ENCODE results near the gene MMAB. TPM values are rescaled to one million over a fixed set of nuclear protein-coding genes. Genes with fewer than 3 reads are reported as not detected.
A peak's percentile ranks its signal among the peaks of the same experiment; 100 is the strongest.

MMAB gene
- total and polyA plus RNA-seq, 2 of the 13 experiments (the other 11 are each of a cell fraction or from before 2014, with no cell fraction given), result 26.1 to 77.3 TPM

DNA sequence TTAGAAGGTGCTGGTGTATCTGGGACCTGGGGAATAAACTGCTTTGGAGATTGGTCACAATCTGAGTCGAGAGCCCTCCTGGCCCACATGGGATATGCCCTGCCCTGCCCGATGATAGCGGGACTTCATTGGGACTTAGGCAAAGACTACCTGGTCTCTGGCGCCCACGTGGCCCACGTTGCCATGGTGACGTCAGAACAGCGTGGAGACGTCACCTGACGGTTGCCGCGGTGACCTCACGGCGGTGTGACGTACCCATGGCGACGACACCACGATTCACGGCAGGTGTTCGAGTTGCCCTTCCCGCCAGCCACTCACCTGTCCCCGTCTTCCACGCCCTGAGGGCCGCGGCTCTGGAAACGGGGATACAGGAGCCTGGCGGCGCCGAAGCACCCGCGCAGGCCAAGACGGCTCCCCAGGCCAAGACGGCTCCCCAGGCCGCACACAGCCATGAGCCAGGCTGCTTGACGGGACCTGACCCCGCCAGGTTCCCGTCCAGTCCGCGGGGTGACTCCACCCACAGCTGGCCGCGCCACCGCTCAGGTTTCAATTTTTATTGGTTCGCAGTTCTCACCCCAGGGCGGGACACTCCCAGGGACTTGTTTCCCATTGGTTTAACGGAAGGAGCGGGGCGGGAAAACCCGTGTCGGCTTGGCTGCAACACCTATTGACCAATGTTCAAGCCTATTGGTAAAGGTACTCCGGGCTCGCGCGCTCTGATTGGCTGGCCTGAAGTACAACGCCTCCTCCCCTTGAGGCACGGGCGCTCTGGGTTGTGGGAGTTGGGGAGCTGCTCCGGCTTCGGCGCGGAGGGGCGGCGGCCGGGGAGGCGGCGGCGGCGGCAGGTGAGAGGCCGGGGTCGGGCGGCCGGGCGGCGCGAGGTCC lies at the start of gene MMAB, which contains the start of gene MVK (continued):
- TF ChIP-seq, protein P1, sequence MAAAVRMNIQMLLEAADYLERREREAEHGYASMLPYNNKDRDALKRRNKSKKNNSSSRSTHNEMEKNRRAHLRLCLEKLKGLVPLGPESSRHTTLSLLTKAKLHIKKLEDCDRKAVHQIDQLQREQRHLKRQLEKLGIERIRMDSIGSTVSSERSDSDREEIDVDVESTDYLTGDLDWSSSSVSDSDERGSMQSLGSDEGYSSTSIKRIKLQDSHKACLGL (CRISPR knock-in tag; IDR thresholded peaks at IDR 0.05), result peak; percentile 93
- TF ChIP-seq, protein P2, sequence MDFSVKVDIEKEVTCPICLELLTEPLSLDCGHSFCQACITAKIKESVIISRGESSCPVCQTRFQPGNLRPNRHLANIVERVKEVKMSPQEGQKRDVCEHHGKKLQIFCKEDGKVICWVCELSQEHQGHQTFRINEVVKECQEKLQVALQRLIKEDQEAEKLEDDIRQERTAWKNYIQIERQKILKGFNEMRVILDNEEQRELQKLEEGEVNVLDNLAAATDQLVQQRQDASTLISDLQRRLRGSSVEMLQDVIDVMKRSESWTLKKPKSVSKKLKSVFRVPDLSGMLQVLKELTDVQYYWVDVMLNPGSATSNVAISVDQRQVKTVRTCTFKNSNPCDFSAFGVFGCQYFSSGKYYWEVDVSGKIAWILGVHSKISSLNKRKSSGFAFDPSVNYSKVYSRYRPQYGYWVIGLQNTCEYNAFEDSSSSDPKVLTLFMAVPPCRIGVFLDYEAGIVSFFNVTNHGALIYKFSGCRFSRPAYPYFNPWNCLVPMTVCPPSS (IDR thresholded peaks at IDR 0.05), result no peak
- TF ChIP-seq SNRNP70 (IDR thresholded peaks at IDR 0.05; ENCODE audit: low read depth, low read length), result no peak
- peak; percentile 60; the same call in 1 of the 2 replicates for TF ChIP-seq KDM5A (IDR thresholded peaks at IDR 0.05; ENCODE audit: borderline replicate concordance, low read length)
- TF ChIP-seq TEAD3 (CRISPR knock-in tag; optimal IDR thresholded peaks at IDR 0.05; ENCODE audit: borderline replicate concordance), result peak; percentile 68
- TF ChIP-seq SIX4 (CRISPR knock-in tag; IDR thresholded peaks at IDR 0.05), result peak; percentile 29; the same call in 1 of the 2 replicates
- no peak; the same call in 1 of the 2 replicates for TF ChIP-seq ZNF296 (CRISPR knock-in tag; conservative IDR thresholded peaks at IDR 0.05)
- TF ChIP-seq FOXO1 (CRISPR knock-in tag; IDR thresholded peaks at IDR 0.05), result peak; percentile 64
- TF ChIP-seq SATB2 (CRISPR knock-in tag; IDR thresholded peaks at IDR 0.05), result no peak
- TF ChIP-seq IRX3 (CRISPR knock-in tag; IDR thresholded peaks at IDR 0.05; ENCODE audit: borderline replicate concordance, low read depth), result peak; percentile 81
- TF ChIP-seq, protein P3, sequence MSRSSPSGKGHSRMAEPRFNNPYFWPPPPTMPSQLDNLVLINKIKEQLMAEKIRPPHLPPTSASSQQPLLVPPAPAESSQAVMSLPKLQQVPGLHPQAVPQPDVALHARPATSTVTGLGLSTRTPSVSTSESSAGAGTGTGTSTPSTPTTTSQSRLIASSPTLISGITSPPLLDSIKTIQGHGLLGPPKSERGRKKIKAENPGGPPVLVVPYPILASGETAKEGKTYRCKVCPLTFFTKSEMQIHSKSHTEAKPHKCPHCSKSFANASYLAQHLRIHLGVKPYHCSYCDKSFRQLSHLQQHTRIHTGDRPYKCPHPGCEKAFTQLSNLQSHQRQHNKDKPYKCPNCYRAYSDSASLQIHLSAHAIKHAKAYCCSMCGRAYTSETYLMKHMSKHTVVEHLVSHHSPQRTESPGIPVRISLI (CRISPR knock-in tag; IDR thresholded peaks at IDR 0.05; ENCODE audit: borderline replicate concordance), result peak; percentile 70; the same call in 1 of the 2 replicates
- no peak for TF ChIP-seq CCAR2 (optimal IDR thresholded peaks at IDR 0.05; ENCODE audit: low read depth, low read length)
- 0 out of 2 replicates have a peak, but pooled peaks have one; percentile 26 for TF ChIP-seq ZSCAN30 (CRISPR knock-in tag; IDR thresholded peaks at IDR 0.05)
- TF ChIP-seq, protein P4, sequence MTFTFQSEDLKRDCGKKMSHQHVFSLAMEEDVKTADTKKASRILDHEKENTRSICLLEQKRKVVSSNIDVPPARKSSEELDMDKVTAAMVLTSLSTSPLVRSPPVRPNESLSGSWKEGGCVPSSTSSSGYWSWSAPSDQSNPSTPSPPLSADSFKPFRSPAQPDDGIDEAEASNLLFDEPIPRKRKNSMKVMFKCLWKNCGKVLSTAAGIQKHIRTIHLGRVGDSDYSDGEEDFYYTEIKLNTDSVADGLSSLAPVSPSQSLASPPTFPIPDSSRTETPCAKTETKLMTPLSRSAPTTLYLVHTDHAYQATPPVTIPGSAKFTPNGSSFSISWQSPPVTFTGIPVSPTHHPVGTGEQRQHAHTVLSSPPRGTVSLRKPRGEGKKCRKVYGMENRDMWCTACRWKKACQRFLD (CRISPR knock-in tag; IDR thresholded peaks at IDR 0.05; ENCODE audit: borderline replicate concordance), result peak; percentile 69; the same call in 1 of the 2 replicates
- TF ChIP-seq, protein P5, sequence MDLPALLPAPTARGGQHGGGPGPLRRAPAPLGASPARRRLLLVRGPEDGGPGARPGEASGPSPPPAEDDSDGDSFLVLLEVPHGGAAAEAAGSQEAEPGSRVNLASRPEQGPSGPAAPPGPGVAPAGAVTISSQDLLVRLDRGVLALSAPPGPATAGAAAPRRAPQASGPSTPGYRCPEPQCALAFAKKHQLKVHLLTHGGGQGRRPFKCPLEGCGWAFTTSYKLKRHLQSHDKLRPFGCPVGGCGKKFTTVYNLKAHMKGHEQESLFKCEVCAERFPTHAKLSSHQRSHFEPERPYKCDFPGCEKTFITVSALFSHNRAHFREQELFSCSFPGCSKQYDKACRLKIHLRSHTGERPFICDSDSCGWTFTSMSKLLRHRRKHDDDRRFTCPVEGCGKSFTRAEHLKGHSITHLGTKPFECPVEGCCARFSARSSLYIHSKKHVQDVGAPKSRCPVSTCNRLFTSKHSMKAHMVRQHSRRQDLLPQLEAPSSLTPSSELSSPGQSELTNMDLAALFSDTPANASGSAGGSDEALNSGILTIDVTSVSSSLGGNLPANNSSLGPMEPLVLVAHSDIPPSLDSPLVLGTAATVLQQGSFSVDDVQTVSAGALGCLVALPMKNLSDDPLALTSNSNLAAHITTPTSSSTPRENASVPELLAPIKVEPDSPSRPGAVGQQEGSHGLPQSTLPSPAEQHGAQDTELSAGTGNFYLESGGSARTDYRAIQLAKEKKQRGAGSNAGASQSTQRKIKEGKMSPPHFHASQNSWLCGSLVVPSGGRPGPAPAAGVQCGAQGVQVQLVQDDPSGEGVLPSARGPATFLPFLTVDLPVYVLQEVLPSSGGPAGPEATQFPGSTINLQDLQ (CRISPR knock-in tag; IDR thresholded peaks at IDR 0.05), result no peak
- no peak; the same call in 1 of the 2 replicates for TF ChIP-seq BRCA1 (CRISPR knock-in tag; IDR thresholded peaks at IDR 0.05)
- TF ChIP-seq MTA1 (CRISPR knock-in tag; IDR thresholded peaks at IDR 0.05; ENCODE audit: borderline replicate concordance), result peak; percentile 96
- TF ChIP-seq ZSCAN21 (CRISPR knock-in tag; IDR thresholded peaks at IDR 0.05; ENCODE audit: borderline replicate concordance), result peak; percentile 75; the same call in 1 of the 2 replicates
- peak; percentile 56 for TF ChIP-seq RAD21 (CRISPR knock-in tag; IDR thresholded peaks at IDR 0.05)
- peak; percentile 64 for TF ChIP-seq ZMYM3 (CRISPR knock-in tag; IDR thresholded peaks at IDR 0.05)
- no peak; the same call in 1 of the 2 replicates for TF ChIP-seq ZNF546 (CRISPR knock-in tag; conservative IDR thresholded peaks at IDR 0.05)
- TF ChIP-seq GATA4 (IDR thresholded peaks at IDR 0.05; ENCODE audit: borderline replicate concordance, low read depth), result no peak

Measured in HepG2 (cell line).